B cell (primary cell): Measurements from ENCODE around the gene MREG. TPM values are rescaled to one million over a fixed set of nuclear protein-coding genes. Genes with fewer than 3 reads are reported as not detected.
"Not testable (repeated sequence)": the region's sequence is repeated elsewhere in the genome, so short reads cannot be mapped to it uniquely, and the experiment has no call there.

Source experiments
- ATAC-seq: fragments of 200-7000 bp; cut with Tn5 transposase; one replicate; pipeline ENCODE4 v1.10.0; 2021; ENCODE audit warnings: low read depth, mild to moderate bottlenecking, moderate number of reproducible peaks, moderate library complexity
- CTCF ChIA-PET: fragments of 350-600 bp; sonication (Branson Sonifier 250); formaldehyde crosslinking; loops from one replicate; lab custom pipeline; 2021; ENCODE audit warnings: antibody characterized with exemption, inconsistent platforms; lab: Charles Lee
- POLR2A ChIA-PET: fragments of 350-600 bp; sonication (Branson Sonifier 250); formaldehyde crosslinking; loops from one replicate; lab custom pipeline; 2021; ENCODE audit warnings: antibody characterized with exemption; lab: Charles Lee
- DNase-seq: peaks from one replicate; pipeline ENCODE4 v3.0.0; 2013
- H2AFZ ChIP-seq: 2 replicates; pipeline ENCODE4 v1.6.1; 2012; ENCODE audit warnings: mild to moderate bottlenecking, low read depth, low read length; ENCODE audit not compliant: insufficient read depth, poor library complexity, severe bottlenecking
- H3K27ac ChIP-seq, 2 donors: 1 replicate in 1 of 2; 2 replicates in 1 of 2; pipeline ENCODE4 v1.5.1; 2012 to 2013; ENCODE audit warnings: low read length in 2 of 2, mild to moderate bottlenecking in 2 of 2, moderate library complexity in 1 of 2
- H3K27me3 ChIP-seq, 4 experiments: fragments of 200-600 bp in 1 of 4; sonication (generic) in 1 of 4; replicated peaks in 1 of 4; 1 replicate in 2 of 4; 2 replicates in 2 of 4; pipeline versions ENCODE4 v1.6.1 to v1.7.0; 2013 to 2016; ENCODE audit warnings: low read length in 3 of 4, mild to moderate bottlenecking in 2 of 4, mixed read lengths in 1 of 4, moderate library complexity in 1 of 4; ENCODE audit not compliant: insufficient read depth in 4 of 4, control insufficient read depth in 3 of 4; ENCODE audit errors: control extremely low read depth in 1 of 4
- H3K36me3 ChIP-seq, 2 experiments: replicated peaks in 1 of 2; 1 replicate in 1 of 2; 2 replicates in 1 of 2; pipeline versions ENCODE4 v1.6.1 to v1.7.1; 2013; ENCODE audit warnings: low read length in 1 of 2; ENCODE audit not compliant: insufficient read depth in 2 of 2, control insufficient read depth in 1 of 2; ENCODE audit errors: control extremely low read depth in 1 of 2, extremely low read depth in 1 of 2
- H3K4me1 ChIP-seq, 2 donors: fragments of 200-600 bp in 1 of 2; sonication (generic) in 1 of 2; 1 replicate in 1 of 2; 2 replicates in 1 of 2; pipeline versions ENCODE4 v1.5.1 to v1.6.1; 2013 to 2017; ENCODE audit warnings: low read length in 2 of 2; ENCODE audit not compliant: control insufficient read depth in 2 of 2, insufficient read depth in 2 of 2
- H3K4me2 ChIP-seq: replicated peaks from 2 replicates; pipeline ENCODE3; 2012; ENCODE audit warnings: mild to moderate bottlenecking, low read depth, low read length; ENCODE audit not compliant: poor library complexity, severe bottlenecking
- H3K4me3 ChIP-seq, 5 experiments: fragments of 200-600 bp in 1 of 5; sonication (generic) in 1 of 5; 1 replicate in 3 of 5; 2 replicates in 2 of 5; pipeline versions ENCODE4 v1.5.1 to v1.7.0; 2011 to 2016; ENCODE audit warnings: low read length in 4 of 5, mild to moderate bottlenecking in 4 of 5, low read depth in 2 of 5, control low read depth in 1 of 5, moderate library complexity in 1 of 5; ENCODE audit not compliant: insufficient read depth in 1 of 5; ENCODE audit errors: control extremely low read depth in 1 of 5, extremely low read depth in 1 of 5
- H3K79me2 ChIP-seq: fragments of 200-600 bp; sonication (generic); one replicate; pipeline ENCODE4 v1.6.0; 2016; ENCODE audit warnings: low read length; ENCODE audit not compliant: control insufficient read depth, insufficient read depth
- H3K9ac ChIP-seq: fragments of 200-600 bp; sonication (generic); 2 replicates; pipeline ENCODE4 v1.6.1; 2017; ENCODE audit warnings: mild to moderate bottlenecking, low read length, moderate library complexity
- H3K9me3 ChIP-seq, 3 donors: one replicate each; pipeline versions ENCODE4 v1.6.1 to v1.7.1; 2013; ENCODE audit warnings: low read length in 2 of 3; ENCODE audit not compliant: control insufficient read depth in 2 of 3, insufficient read depth in 1 of 3; ENCODE audit errors: control extremely low read depth in 1 of 3
- H4K20me1 ChIP-seq: 2 replicates; pipeline ENCODE4 v1.6.0; 2012; ENCODE audit warnings: mild to moderate bottlenecking, low read length; ENCODE audit not compliant: insufficient read depth, control insufficient read depth, poor library complexity, severe bottlenecking
- H3K27ac Mint-ChIP-seq: one replicate; pipeline ENCODE4 v1.8.0; 2021; ENCODE audit warnings: mixed read lengths
- H3K27me3 Mint-ChIP-seq: one replicate; pipeline ENCODE4 v1.8.0; 2021; ENCODE audit warnings: mixed read lengths
- H3K4me1 Mint-ChIP-seq: one replicate; pipeline ENCODE4 v1.8.0; 2021; ENCODE audit warnings: mixed read lengths
- H3K4me3 Mint-ChIP-seq: one replicate; pipeline ENCODE4 v1.8.0; 2021; ENCODE audit warnings: mixed read lengths
- H3K9me3 Mint-ChIP-seq: one replicate; pipeline ENCODE4 v1.8.0; 2022; ENCODE audit warnings: mixed read lengths; ENCODE audit not compliant: insufficient read depth
- EZH2 ChIP-seq: IDR thresholded peaks from 2 replicates; pipeline ENCODE4 v1.6.1; 2012; ENCODE audit warnings: borderline replicate concordance, low read depth, mild to moderate bottlenecking, moderate library complexity, low read length; ENCODE audit not compliant: insufficient read depth, poor library complexity, severe bottlenecking
- WGBS: methylation state at CpG from one replicate; pipeline ENCODE4 v1.1.5; 2013; ENCODE audit warnings: missing lambda C conversion rate; ENCODE audit not compliant: insufficient coverage; 5-methylcytosine and 5-hydroxymethylcytosine counted together
- intact Hi-C: fragments of 100-400 bp; cut with micrococcal nuclease; formaldehyde crosslinking; loops from one replicate; pipeline ENCODE4 v1.10.0; 2022
- polyA plus RNA-seq: library from polyadenylated mRNA; depleted of rRNA; stranded (reverse); fragments of >200 nt; gene quantifications from 2 replicates; pipeline ENCODE4 v1.2.3, GENCODE V29; 2012
- total RNA-seq, 2 donors: library from RNA; stranded (reverse); fragments of 120-200 nt in 1 of 2; gene quantifications; 1 replicate in 1 of 2; 2 replicates in 1 of 2; pipeline versions ENCODE4 v1.2.3 to v1.2.4, GENCODE V29; 2013 to 2022
- TF ChIP-seq, protein P1 (sequence below): fragments of 200-600 bp; IDR thresholded peaks from one replicate; pipeline ENCODE4 v1.8.0; 2022; ENCODE audit warnings: antibody characterized with exemption, mild to moderate bottlenecking

Gene MREG
- total and polyA plus RNA-seq, 2 donors (not counting 1 experiment from before 2014, with no cell fraction given): 2.1 to 5.7 TPM

- no peaks in the 10 kb centered on the region for H3K36me3 ChIP-seq
- no peak overlapping the region for H3K9ac ChIP-seq
- peaks cover 13% of the 10 kb centered on the region for H3K4me1 Mint-ChIP-seq
- no peaks in the 10 kb centered on the region for H3K79me2 ChIP-seq
- H2AFZ ChIP-seq: no peak overlapping the region
- no peak overlapping the region for H3K27ac ChIP-seq
- no peaks in the 10 kb centered on the region for H4K20me1 ChIP-seq
- no peak overlapping the region for H3K4me2 ChIP-seq
- H3K4me3 ChIP-seq: no peak overlapping the region
- no peaks in the 10 kb centered on the region for H3K9me3 ChIP-seq
- no peak overlapping the region for H3K4me3 Mint-ChIP-seq
- intact Hi-C loops: no loop called here
- WGBS: 97% methylated on average over 3 of the region's 7 CpGs
- POLR2A ChIA-PET: no interaction called here
- no peaks in the 10 kb centered on the region for H3K27me3 Mint-ChIP-seq
- no peak overlapping the region for H3K27ac Mint-ChIP-seq
- H3K9me3 Mint-ChIP-seq: no peaks in the 10 kb centered on the region
- CTCF ChIA-PET: interaction anchor here (0.7 kb wide), 1 partner anchor 11 kb away, joined by 3 read pairs; no protein-coding TSS in a partner anchor
- no peak for ATAC-seq
- no peak for TF ChIP-seq EZH2
- TF ChIP-seq, protein P1, sequence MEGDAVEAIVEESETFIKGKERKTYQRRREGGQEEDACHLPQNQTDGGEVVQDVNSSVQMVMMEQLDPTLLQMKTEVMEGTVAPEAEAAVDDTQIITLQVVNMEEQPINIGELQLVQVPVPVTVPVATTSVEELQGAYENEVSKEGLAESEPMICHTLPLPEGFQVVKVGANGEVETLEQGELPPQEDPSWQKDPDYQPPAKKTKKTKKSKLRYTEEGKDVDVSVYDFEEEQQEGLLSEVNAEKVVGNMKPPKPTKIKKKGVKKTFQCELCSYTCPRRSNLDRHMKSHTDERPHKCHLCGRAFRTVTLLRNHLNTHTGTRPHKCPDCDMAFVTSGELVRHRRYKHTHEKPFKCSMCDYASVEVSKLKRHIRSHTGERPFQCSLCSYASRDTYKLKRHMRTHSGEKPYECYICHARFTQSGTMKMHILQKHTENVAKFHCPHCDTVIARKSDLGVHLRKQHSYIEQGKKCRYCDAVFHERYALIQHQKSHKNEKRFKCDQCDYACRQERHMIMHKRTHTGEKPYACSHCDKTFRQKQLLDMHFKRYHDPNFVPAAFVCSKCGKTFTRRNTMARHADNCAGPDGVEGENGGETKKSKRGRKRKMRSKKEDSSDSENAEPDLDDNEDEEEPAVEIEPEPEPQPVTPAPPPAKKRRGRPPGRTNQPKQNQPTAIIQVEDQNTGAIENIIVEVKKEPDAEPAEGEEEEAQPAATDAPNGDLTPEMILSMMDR: no peak
- peaks cover 8 to 12% of the 10 kb centered on the region in 2 donors for H3K4me1 ChIP-seq
- no peak for DNase-seq
- H3K27me3 ChIP-seq: no peaks in the 10 kb centered on the region
Measured at GRCh38 chr2:215973145-215973792, 40.1 kb downstream of the MREG start.

DNA sequence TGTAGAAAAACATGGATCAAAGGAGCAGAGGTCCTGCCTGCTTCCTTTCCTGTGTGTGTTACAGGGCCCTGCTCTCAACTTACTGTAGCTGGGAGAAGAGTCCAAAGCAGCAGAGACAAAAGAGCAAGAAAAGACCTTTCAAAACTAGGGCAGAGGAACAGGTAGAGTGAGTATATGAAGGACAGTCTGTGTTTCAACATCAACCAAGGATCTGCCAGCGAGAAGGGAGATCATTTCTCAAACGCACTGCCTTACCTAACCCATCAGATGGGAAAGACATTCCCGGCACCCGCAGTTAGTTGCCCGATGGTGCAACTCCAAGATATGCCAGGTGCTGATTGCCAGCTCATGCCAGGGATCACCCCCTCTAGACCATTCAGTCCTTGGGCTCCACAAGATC lies 41.7 kb downstream of the MREG start:
- H3K36me3 ChIP-seq: no peaks in the 10 kb centered on the region
- POLR2A ChIA-PET: no interaction called here
- no peak overlapping the region for H3K4me2 ChIP-seq
- H3K27ac ChIP-seq: no peak overlapping the region
- H3K9ac ChIP-seq: no peak overlapping the region
- no peak overlapping the region for H3K4me3 ChIP-seq
- H2AFZ ChIP-seq: no peak overlapping the region
- WGBS: 100% methylated on average over 5 of the region's 5 CpGs
- intact Hi-C loops: no loop called here
- DNase-seq: no peak
- TF ChIP-seq, protein P1: no peak
- TF ChIP-seq EZH2: no peak
- H3K79me2 ChIP-seq: no peaks in the 10 kb centered on the region
- Mint-ChIP-seq H3K9me3 (no peaks in the 10 kb centered on the region), H3K4me1 (peaks cover 17% of the 10 kb centered on the region), H3K27ac (no peak overlapping the region), H3K4me3 (no peak overlapping the region), H3K27me3 (no peaks in the 10 kb centered on the region)
- no peaks in the 10 kb centered on the region for H3K27me3 ChIP-seq
- CTCF ChIA-PET: no interaction called here
- H3K4me1 ChIP-seq: peaks cover 8 to 12% of the 10 kb centered on the region in 2 donors
- ATAC-seq: no peak
- H3K9me3 ChIP-seq: no peaks in the 10 kb centered on the region
- H4K20me1 ChIP-seq: no peaks in the 10 kb centered on the region

- H3K4me2 ChIP-seq, H3K9me3 Mint-ChIP-seq, H3K27ac ChIP-seq, H3K27me3 ChIP-seq, H4K20me1 ChIP-seq, H3K27me3 Mint-ChIP-seq, H3K27ac Mint-ChIP-seq, H3K36me3 ChIP-seq, H3K9ac ChIP-seq, H3K9me3 ChIP-seq, intact Hi-C loops, H3K79me2 ChIP-seq, H3K4me3 Mint-ChIP-seq, H2AFZ ChIP-seq, POLR2A ChIA-PET, DNase-seq, H3K4me3 ChIP-seq, CTCF ChIA-PET, ATAC-seq: not testable (repeated sequence)
- 100% methylated on average over 1 of the region's 4 CpGs for WGBS
- peaks cover 20% of the 10 kb centered on the region for H3K4me1 Mint-ChIP-seq
- peaks cover 8 to 12% of the 10 kb centered on the region in 2 donors for H3K4me1 ChIP-seq
Measured at GRCh38 chr2:215970894-215971293, 42.5 kb downstream of the MREG start.
